PFSK-1 (cell line): ENCODE results near the gene PRMT2.

Experiments used
- FOXP2 ChIP-seq: optimal IDR thresholded peaks from 2 replicates; pipeline ENCODE3; 2011; ENCODE audit warnings: borderline replicate concordance, control low read depth, inconsistent platforms; ENCODE audit not compliant: insufficient read depth; ENCODE audit errors: extremely low read length, extremely low read depth
- POLR2AphosphoS5 ChIP-seq: IDR thresholded peaks from 2 replicates; pipeline ENCODE4 v1.6.1; 2012; ENCODE audit warnings: low read depth, mild to moderate bottlenecking, control low read depth, low read length, moderate library complexity
- REST ChIP-seq, 2 experiments: IDR thresholded peaks; 2 replicates each; pipeline versions ENCODE4 v1.6.1 to v1.8.0; 2011 to 2012; ENCODE audit warnings: low read depth in 2 of 2, low read length in 2 of 2, control low read depth in 1 of 2, inconsistent platforms in 1 of 2, mild to moderate bottlenecking in 1 of 2, moderate library complexity in 1 of 2; ENCODE audit not compliant: insufficient read depth in 1 of 2
- SIN3A ChIP-seq: IDR thresholded peaks from 2 replicates; pipeline ENCODE4 v1.6.1; 2012; ENCODE audit warnings: mild to moderate bottlenecking, low read length, moderate library complexity, borderline replicate concordance; ENCODE audit not compliant: insufficient read depth
- TAF1 ChIP-seq: IDR thresholded peaks from 2 replicates; pipeline ENCODE4 v1.6.1; 2012; ENCODE audit warnings: low read length, control low read depth, borderline replicate concordance; ENCODE audit not compliant: insufficient read depth

Gene PRMT2

GRCh38 chr21:46646541-46647154 is 11.2 kb downstream of the PRMT2 start:
- TF ChIP-seq SIN3A, result no peak
- no peak for TF ChIP-seq REST (IDR thresholded peaks at IDR 0.05; ENCODE audit: insufficient read depth in 1 of 2, low read depth in 2 of 2, low read length in 2 of 2)
- TF ChIP-seq TAF1, result no peak
- no peak for TF ChIP-seq FOXP2
- TF ChIP-seq POLR2AphosphoS5, result no peak

GRCh38 chr21:46648539-46648938 is 13.1 kb downstream of the PRMT2 start:
- TF ChIP-seq SIN3A (no peak), TAF1 (no peak), FOXP2 (no peak), POLR2AphosphoS5 (no peak), REST (IDR thresholded peaks at IDR 0.05; ENCODE audit: insufficient read depth in 1 of 2, low read depth in 2 of 2, low read length in 2 of 2) (no peak)

GRCh38 chr21:46649356-46649755 is 13.9 kb downstream of the PRMT2 start:
- TF ChIP-seq FOXP2, result no peak

- TF ChIP-seq SIN3A (no peak), REST (IDR thresholded peaks at IDR 0.05; ENCODE audit: insufficient read depth in 1 of 2, low read depth in 2 of 2, low read length in 2 of 2) (no peak), FOXP2 (no peak)
Measured at GRCh38 chr21:46650476-46651098, 15.1 kb downstream of the PRMT2 start.

GRCh38 chr21:46651121-46651520 is 15.6 kb downstream of the PRMT2 start:
- TF ChIP-seq SIN3A, result no peak
- TF ChIP-seq REST (IDR thresholded peaks at IDR 0.05; ENCODE audit: insufficient read depth in 1 of 2, low read depth in 2 of 2, low read length in 2 of 2), result no peak
- TF ChIP-seq POLR2AphosphoS5, result no peak
- TF ChIP-seq TAF1, result no peak
- TF ChIP-seq FOXP2, result no peak
